Mesendoderm (in vitro differentiated cells): ENCODE measurements around the gene IGSF8.

Experiments used
- DNase-seq: peaks from one replicate; pipeline ENCODE4 v3.0.0; 2013
- H2AK5ac ChIP-seq: 2 replicates; pipeline ENCODE4 v1.6.1; 2013; ENCODE audit warnings: low read length, inconsistent platforms
- H2BK120ac ChIP-seq: 2 replicates; pipeline ENCODE4 v1.6.1; 2013; ENCODE audit warnings: low read depth, mild to moderate bottlenecking, low read length, moderate library complexity, mixed read lengths
- H2BK15ac ChIP-seq: replicated peaks from 2 replicates; pipeline ENCODE4 v1.6.1; 2013; ENCODE audit warnings: low read depth, mild to moderate bottlenecking, moderate library complexity
- H2BK5ac ChIP-seq: 2 replicates; pipeline ENCODE4 v1.6.1; 2013; ENCODE audit warnings: low read length, inconsistent platforms
- H3K18ac ChIP-seq: 2 replicates; pipeline ENCODE4 v1.6.1; 2013; ENCODE audit warnings: mild to moderate bottlenecking, low read length, mixed read lengths
- H3K23ac ChIP-seq: one replicate; pipeline ENCODE4 v1.6.1; 2013; ENCODE audit warnings: low read length
- H3K27ac ChIP-seq: 2 replicates; pipeline ENCODE4 v1.5.1; 2013; ENCODE audit warnings: low read depth, mild to moderate bottlenecking, inconsistent platforms, low read length, moderate library complexity
- H3K27me3 ChIP-seq: 2 replicates; pipeline ENCODE4 v1.6.1; 2013; ENCODE audit warnings: low read length, control low read depth, mild to moderate bottlenecking, inconsistent platforms; ENCODE audit not compliant: insufficient read depth, poor library complexity
- H3K36me3 ChIP-seq: 2 replicates; pipeline ENCODE4 v1.6.1; 2013; ENCODE audit warnings: low read length, inconsistent platforms; ENCODE audit not compliant: control insufficient read depth, insufficient read depth
- H3K4ac ChIP-seq: one replicate; pipeline ENCODE4 v1.6.1; 2013; ENCODE audit warnings: low read depth, mild to moderate bottlenecking, low read length, moderate library complexity
- H3K4me1 ChIP-seq: 2 replicates; pipeline ENCODE4 v1.6.1; 2013; ENCODE audit warnings: low read depth, low read length, inconsistent platforms; ENCODE audit not compliant: control insufficient read depth
- H3K4me2 ChIP-seq: 2 replicates; pipeline ENCODE4 v1.6.1; 2013; ENCODE audit warnings: low read length
- H3K4me3 ChIP-seq: 2 replicates; pipeline ENCODE4 v1.5.1; 2013; ENCODE audit warnings: mild to moderate bottlenecking, low read length
- H3K56ac ChIP-seq: one replicate; pipeline ENCODE4 v1.6.1; 2013; ENCODE audit warnings: low read length
- H3K79me1 ChIP-seq: 2 replicates; pipeline ENCODE4 v1.6.1; 2013; ENCODE audit warnings: low read length, inconsistent platforms
- H3K79me2 ChIP-seq: 2 replicates; pipeline ENCODE4 v1.6.1; 2013; ENCODE audit warnings: mild to moderate bottlenecking, low read length; ENCODE audit not compliant: control insufficient read depth, insufficient read depth
- H3K9ac ChIP-seq: 2 replicates; pipeline ENCODE4 v1.6.1; 2013; ENCODE audit warnings: low read length, inconsistent platforms
- H4K5ac ChIP-seq: one replicate; pipeline ENCODE4 v1.6.1; 2013; ENCODE audit warnings: low read length
- H4K8ac ChIP-seq: one replicate; pipeline ENCODE4 v1.6.1; 2013; ENCODE audit warnings: low read depth, mild to moderate bottlenecking, control low read depth, low read length, moderate library complexity
- WGBS: extraction: QIAGEN DNeasy Blood & Tissue Kit; methylation state at CpG from one replicate; pipeline ENCODE4 v1.1.7; 2013; ENCODE audit warnings: low lambda C conversion rate, missing lambda C conversion rate; ENCODE audit not compliant: insufficient coverage; ENCODE audit errors: extremely low coverage; 5-methylcytosine and 5-hydroxymethylcytosine counted together

The IGSF8 gene

GRCh38 chr1:160107512-160107911, 9.1 kb upstream of the IGSF8 start:
- Histone ChIP-seq H3K56ac (no peak overlapping the region), H3K9ac (no peak overlapping the region), H2AK5ac (no peak overlapping the region), H3K4me2 (no peak overlapping the region), H3K36me3 (no peaks in the 10 kb centered on the region), H3K79me1 (no peaks in the 10 kb centered on the region), H3K27me3 (no peaks in the 10 kb centered on the region), H3K23ac (no peak overlapping the region), H3K18ac (no peak overlapping the region), H2BK120ac (no peak overlapping the region), H2BK5ac (no peak overlapping the region), H4K5ac (no peak overlapping the region), H3K4me1 (no peaks in the 10 kb centered on the region), H3K4ac (no peak overlapping the region), H2BK15ac (no peak overlapping the region), H3K79me2 (no peaks in the 10 kb centered on the region), H4K8ac (no peak overlapping the region), H3K4me3 (no peak overlapping the region), H3K27ac (no peak overlapping the region)
- no peak for DNase-seq
- no CpG with 5 or more reads among the region's 1 CpG for WGBS

GRCh38 chr1:160105155-160105554, 6.7 kb upstream of the IGSF8 start:
- Histone ChIP-seq H3K27me3 (no peaks in the 10 kb centered on the region), H3K4me3 (no peak overlapping the region), H3K9ac (no peak overlapping the region), H2BK5ac (no peak overlapping the region), H4K5ac (no peak overlapping the region), H2AK5ac (no peak overlapping the region), H3K4ac (no peak overlapping the region), H3K36me3 (no peaks in the 10 kb centered on the region), H3K79me1 (no peaks in the 10 kb centered on the region), H3K79me2 (no peaks in the 10 kb centered on the region), H3K4me2 (no peak overlapping the region), H3K27ac (no peak overlapping the region), H3K4me1 (peaks cover 2% of the 10 kb centered on the region), H2BK120ac (no peak overlapping the region), H3K56ac (no peak overlapping the region), H3K18ac (no peak overlapping the region), H3K23ac (no peak overlapping the region), H4K8ac (no peak overlapping the region), H2BK15ac (no peak overlapping the region)
- no peak for DNase-seq
- WGBS: no CpG with 5 or more reads among the region's 5 CpGs

- Histone ChIP-seq H2BK15ac (no peak overlapping the region), H3K27ac (no peak overlapping the region), H2BK120ac (no peak overlapping the region), H3K4me3 (no peak overlapping the region), H3K23ac (no peak overlapping the region), H3K4me2 (no peak overlapping the region), H2BK5ac (no peak overlapping the region), H3K36me3 (no peaks in the 10 kb centered on the region), H3K4ac (no peak overlapping the region), H3K9ac (no peak overlapping the region), H4K8ac (no peak overlapping the region), H3K18ac (no peak overlapping the region), H3K56ac (no peak overlapping the region), H3K4me1 (peaks cover 2% of the 10 kb centered on the region), H3K79me1 (no peaks in the 10 kb centered on the region), H3K79me2 (no peaks in the 10 kb centered on the region), H2AK5ac (no peak overlapping the region), H3K27me3 (no peaks in the 10 kb centered on the region), H4K5ac (no peak overlapping the region)
- no CpG with 5 or more reads among the region's 3 CpGs for WGBS
- DNase-seq: no peak
Observed at GRCh38 chr1:160104486-160104885, 6.1 kb upstream of the IGSF8 start.

- Histone ChIP-seq H3K56ac (no peak overlapping the region), H3K36me3 (no peaks in the 10 kb centered on the region), H2BK120ac (no peak overlapping the region), H3K79me2 (no peaks in the 10 kb centered on the region), H3K4me1 (peaks cover 2% of the 10 kb centered on the region), H3K23ac (no peak overlapping the region), H3K27ac (no peak overlapping the region), H3K4me2 (no peak overlapping the region), H3K4ac (no peak overlapping the region), H3K18ac (no peak overlapping the region), H2AK5ac (no peak overlapping the region), H2BK15ac (no peak overlapping the region), H3K4me3 (no peak overlapping the region), H4K8ac (no peak overlapping the region), H2BK5ac (no peak overlapping the region), H3K79me1 (no peaks in the 10 kb centered on the region), H4K5ac (no peak overlapping the region), H3K27me3 (no peaks in the 10 kb centered on the region), H3K9ac (no peak overlapping the region)
- no peak for DNase-seq
- no CpG with 5 or more reads among the region's 6 CpGs for WGBS
Observed at GRCh38 chr1:160103658-160104408, 5.4 kb upstream of the IGSF8 start.

GRCh38 chr1:160101717-160102522, 3.5 kb upstream of the IGSF8 start:
- H4K5ac ChIP-seq: no peak overlapping the region
- WGBS: no CpG with 5 or more reads among the region's 9 CpGs

More at GRCh38 chr1:160101717-160102522, 3.5 kb upstream of the IGSF8 start:
- H3K27ac ChIP-seq: no peak overlapping the region
- H3K4me2 ChIP-seq: no peak overlapping the region
- no peak for DNase-seq
- H2BK15ac ChIP-seq: no peak overlapping the region
- H3K4ac ChIP-seq: no peak overlapping the region
- H2BK120ac ChIP-seq: no peak overlapping the region
- no peak overlapping the region for H3K56ac ChIP-seq
- H2AK5ac ChIP-seq: no peak overlapping the region
- no peak overlapping the region for H3K23ac ChIP-seq
- H3K9ac ChIP-seq: no peak overlapping the region
- peaks cover 6% of the 10 kb centered on the region for H3K79me1 ChIP-seq
- no peaks in the 10 kb centered on the region for H3K36me3 ChIP-seq
- no peak overlapping the region for H3K4me3 ChIP-seq
- H2BK5ac ChIP-seq: no peak overlapping the region
- peaks cover 6% of the 10 kb centered on the region for H3K79me2 ChIP-seq
- H3K18ac ChIP-seq: no peak overlapping the region
- no peaks in the 10 kb centered on the region for H3K27me3 ChIP-seq
- no peak overlapping the region for H4K8ac ChIP-seq
- peaks cover 9% of the 10 kb centered on the region for H3K4me1 ChIP-seq
